GM12878 (cell line): ENCODE data around the gene ATF7. TPM values are rescaled to one million over a fixed set of nuclear protein-coding genes. Genes with fewer than 3 reads are reported as not detected.
A peak's percentile ranks its signal among the peaks of the same experiment; 100 is the strongest.

Source experiments
- ATAC-seq: fragments of 200-7000 bp; cut with Tn5 transposase; 3 replicates; pipeline ENCODE4 v1.9.1; 2020; ENCODE audit warnings: mild to moderate bottlenecking, moderate library complexity
- BruUV-seq: library from RNA; stranded (reverse); fragments of 400-500 nt; replicated peaks from 2 replicates; lab custom pipeline; 2021; lab: Mats Ljungman, UMichigan
- CTCF ChIA-PET: fragments of 300-600 bp; sonication (Branson Sonifier 250); formaldehyde crosslinking; extraction: SDS; loops from one replicate; lab custom pipeline; 2021; ENCODE audit warnings: inconsistent platforms; lab: Yijun Ruan, JAX
- POLR2A ChIA-PET: fragments of 350-600 bp; formaldehyde crosslinking; extraction: SDS; loops from one replicate; lab custom pipeline; 2021; ENCODE audit warnings: inconsistent platforms; lab: Charles Lee
- RAD21 ChIA-PET: fragments of 300-600 bp; sonication (Branson Sonifier 250); formaldehyde crosslinking; loops from one replicate; lab custom pipeline; 2023; ENCODE audit warnings: antibody characterized with exemption; ENCODE audit not compliant: unreplicated experiment; lab: Charles Lee
- SMC1A ChIA-PET: fragments of 300-600 bp; sonication (Branson Sonifier 250); formaldehyde crosslinking; loops from one replicate; lab custom pipeline; 2023; ENCODE audit not compliant: unreplicated experiment, uncharacterized antibody; lab: Charles Lee
- DNase-seq: peaks from one replicate; pipeline ENCODE4 v3.0.0-alpha.2; 2011; ENCODE audit warnings: low read depth, low spot score
- FAIRE-seq: peaks from 3 replicates; lab custom pipeline; 2011; peaks lifted over from hg19 to GRCh38; lab: Jason Lieb, UNC
- H2AFZ ChIP-seq: 2 replicates; pipeline ENCODE4 v1.6.0; 2011; ENCODE audit warnings: low read depth, low read length, control low read depth; ENCODE audit not compliant: control insufficient read depth
- H3K27ac ChIP-seq: 2 replicates; pipeline ENCODE4 v1.5.1; 2011; ENCODE audit warnings: control low read depth; ENCODE audit not compliant: control insufficient read depth, insufficient read depth
- H3K27me3 ChIP-seq, 2 experiments: replicated peaks in 1 of 2; 2 replicates each; pipeline versions ENCODE4 v1.6.0 to v1.6.1; 2011; ENCODE audit warnings: low read length in 1 of 2; ENCODE audit not compliant: control insufficient read depth in 2 of 2, insufficient read depth in 2 of 2
- H3K36me3 ChIP-seq, 2 experiments: 2 replicates each; pipeline ENCODE4 v1.5.1; 2011; ENCODE audit warnings: low read length in 1 of 2; ENCODE audit not compliant: control insufficient read depth in 2 of 2, insufficient read depth in 2 of 2
- H3K4me1 ChIP-seq: 2 replicates; pipeline ENCODE4 v1.6.1; 2011; ENCODE audit warnings: mild to moderate bottlenecking, low read length, moderate library complexity, mixed read lengths; ENCODE audit not compliant: control insufficient read depth, insufficient read depth
- H3K4me2 ChIP-seq: 2 replicates; pipeline ENCODE4 v1.6.0; 2011; ENCODE audit warnings: control low read depth; ENCODE audit not compliant: control insufficient read depth, insufficient read depth
- H3K4me3 ChIP-seq: fragments of 200-600 bp; sonication (generic); 2 replicates; pipeline ENCODE4 v1.5.1; 2016
- H3K79me2 ChIP-seq: 2 replicates; pipeline ENCODE4 v1.6.0; 2011; ENCODE audit warnings: low read length; ENCODE audit not compliant: control insufficient read depth, insufficient read depth
- H3K9ac ChIP-seq: 2 replicates; pipeline ENCODE4 v1.8.0; 2011; ENCODE audit warnings: low read length, control low read depth, mixed read lengths; ENCODE audit not compliant: control insufficient read depth, insufficient read depth
- H3K9me3 ChIP-seq: replicated peaks from 3 replicates; pipeline ENCODE4 v1.5.1; 2011; ENCODE audit warnings: mild to moderate bottlenecking, low read length; ENCODE audit not compliant: control insufficient read depth, insufficient read depth
- H4K20me1 ChIP-seq: 2 replicates; pipeline ENCODE4 v1.6.0; 2011; ENCODE audit not compliant: control insufficient read depth, insufficient read depth
- BRCA1 ChIP-seq: IDR thresholded peaks from 2 replicates; pipeline ENCODE4 v1.6.1; 2011; ENCODE audit warnings: low read depth, low read length, improper control_type of control experiment
- CHD1 ChIP-seq: IDR thresholded peaks from 2 replicates; pipeline ENCODE4 v1.6.1; 2012; ENCODE audit warnings: low read depth, low read length, improper control_type of control experiment
- DPF2 ChIP-seq: fragments of 450-650 bp; IDR thresholded peaks from 2 replicates; pipeline ENCODE4 v1.6.1; 2017; ENCODE audit warnings: mild to moderate bottlenecking
- EGR1 ChIP-seq, 2 experiments: IDR thresholded peaks; 1 replicate in 1 of 2; 2 replicates in 1 of 2; pipeline ENCODE4 v1.6.1; 2011 to 2012; ENCODE audit warnings: low read depth in 2 of 2, low read length in 2 of 2, borderline replicate concordance in 1 of 2, mild to moderate bottlenecking in 1 of 2, moderate library complexity in 1 of 2
- EZH2 ChIP-seq: IDR thresholded peaks from 2 replicates; pipeline ENCODE4 v1.6.1; 2012; ENCODE audit warnings: low read depth, mild to moderate bottlenecking, control low read depth, inconsistent platforms, low read length, borderline replicate concordance; ENCODE audit not compliant: control insufficient read depth
- FOXM1 ChIP-seq: IDR thresholded peaks from 2 replicates; pipeline ENCODE4 v1.6.1; 2012; ENCODE audit warnings: low read depth, mild to moderate bottlenecking, inconsistent platforms, low read length, moderate library complexity
- SRF ChIP-seq, 2 experiments: IDR thresholded peaks; 2 replicates each; pipeline ENCODE4 v1.6.1; 2011; ENCODE audit warnings: low read depth in 2 of 2, low read length in 2 of 2, mild to moderate bottlenecking in 1 of 2, moderate library complexity in 1 of 2
- STAT1 ChIP-seq: fragments of 450-650 bp; conservative IDR thresholded peaks from 2 replicates; pipeline ENCODE4 v1.6.1; 2014; ENCODE audit warnings: antibody characterized with exemption, mild to moderate bottlenecking
- TCF7 ChIP-seq: IDR thresholded peaks from 2 replicates; pipeline ENCODE4 v1.6.1; 2014; ENCODE audit warnings: antibody characterized with exemption, borderline replicate concordance
- ZNF384 ChIP-seq: IDR thresholded peaks from 2 replicates; pipeline ENCODE4 v1.6.1; 2012; ENCODE audit warnings: low read depth, mild to moderate bottlenecking, low read length, improper control_type of control experiment, borderline replicate concordance
- WGBS: methylation state at CpG from one replicate; pipeline ENCODE4 v1.1.6; 2016; ENCODE audit warnings: low lambda C conversion rate; ENCODE audit not compliant: insufficient replicate concordance, insufficient coverage; ENCODE audit errors: missing lambda C conversion rate; 5-methylcytosine and 5-hydroxymethylcytosine counted together
- in situ Hi-C: fragments of 300-500 bp; cut with MboI; formaldehyde crosslinking; loops from 9 replicates; pipeline ENCODE4 v1.14.3; 2018; ENCODE audit warnings: mixed read lengths
- intact Hi-C: fragments of 100-400 bp; cut with micrococcal nuclease; formaldehyde crosslinking; loops from one replicate; pipeline ENCODE4 v1.14.2; 2022; ENCODE audit not compliant: unreplicated experiment
- polyA plus RNA-seq, 11 experiments: library from polyadenylated mRNA; depleted of rRNA in 4 of 11; unstranded in 6 of 11; stranded (reverse) in 5 of 11; fragments of >200 nt; fragmentation: Nextera tagmentation in 4 of 11; fragmentation: Illumina TruSeq in 1 of 11; extraction: Ambion mirVana in 4 of 11; extraction: Trizol in 1 of 11; gene quantifications; 1 replicate in 1 of 11; 2 replicates in 10 of 11; pipeline versions ENCODE4 v1.2.1 to v1.2.3, GENCODE V29; 2011 to 2016; ENCODE audit warnings: inconsistent platforms in 2 of 11, missing spikeins in 2 of 11, low read depth in 1 of 11
- total RNA-seq, 4 experiments: library from RNA; depleted of rRNA in 3 of 4; stranded (reverse); fragments of >200 nt in 3 of 4; fragmentation: Illumina TruSeq in 1 of 4; extraction: Trizol in 1 of 4; gene quantifications; 2 replicates each; pipeline versions ENCODE4 v1.2.1 to v1.2.3, GENCODE V29; 2013 to 2021
- TF ChIP-seq, protein P1 (sequence below): fragments of 450-650 bp; IDR thresholded peaks from 2 replicates; pipeline ENCODE4 v1.6.1; 2017; ENCODE audit warnings: mild to moderate bottlenecking, moderate library complexity
- TF ChIP-seq, protein P2 (sequence below): IDR thresholded peaks from 2 replicates; pipeline ENCODE4 v1.6.1; 2012; ENCODE audit warnings: mild to moderate bottlenecking, low read depth, low read length
- TF ChIP-seq, protein P3 (sequence below): IDR thresholded peaks from 2 replicates; pipeline ENCODE4 v1.6.1; 2011; ENCODE audit warnings: borderline replicate concordance, low read depth, mild to moderate bottlenecking, moderate library complexity, low read length; ENCODE audit not compliant: insufficient read depth, poor library complexity, severe bottlenecking

ATF7 gene
- total and polyA plus RNA-seq, 10 of the 15 experiments (the other 5 are each of a cell fraction or from before 2014, with no cell fraction given) = 9.1 to 30.7 (median 21.8) TPM

DNA sequence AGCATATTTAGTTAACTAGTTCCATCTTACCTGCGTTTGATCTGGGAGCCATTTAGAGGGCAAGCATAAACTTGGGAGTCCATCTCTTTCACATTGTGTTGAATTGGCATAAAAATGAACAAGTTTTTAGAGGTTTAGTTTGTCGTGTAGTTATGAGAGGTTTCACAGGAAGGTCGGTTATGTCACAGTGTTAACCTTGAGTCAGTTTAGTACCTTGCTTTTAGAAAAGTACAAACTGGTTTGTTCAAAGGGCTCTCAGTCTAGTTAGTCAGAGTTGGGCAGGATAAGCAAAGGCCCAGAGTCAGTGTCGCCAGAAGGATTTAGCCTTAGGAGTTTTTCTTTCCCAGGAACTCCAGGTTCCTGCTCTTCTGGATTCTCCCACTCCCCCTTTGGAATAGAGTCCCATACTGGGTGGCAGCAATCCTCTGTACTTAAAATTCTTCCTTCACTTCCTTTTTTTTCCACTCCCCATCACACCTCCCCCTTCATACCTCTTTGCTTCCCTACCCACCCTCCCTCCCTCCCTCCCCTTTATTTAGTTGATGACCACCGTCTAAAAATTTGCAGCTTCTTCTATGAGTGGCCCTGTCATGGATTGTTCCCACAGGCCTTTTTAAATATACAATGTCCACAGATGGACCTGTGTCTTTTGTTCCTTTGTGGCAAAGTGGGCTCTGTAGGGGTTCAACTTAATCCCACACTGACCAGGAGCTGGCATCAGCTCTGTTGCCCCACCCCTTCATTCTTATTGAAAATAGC, 162.2 kb downstream of the ATF7 start:
- 0 out of 3 replicates have a peak, but pooled peaks have one; percentile 7 for ATAC-seq
- Histone ChIP-seq H3K27me3 (no peaks in the 10 kb centered on the region), H3K4me2 (no peak overlapping the region), H4K20me1 (peaks cover 17% of the 10 kb centered on the region), H2AFZ (no peak overlapping the region), H3K4me1 (peaks cover 4% of the 10 kb centered on the region), H3K4me3 (no peak overlapping the region), H3K79me2 (peaks cover 35% of the 10 kb centered on the region), H3K36me3 (peaks cover 39 to 80% of the 10 kb centered on the region in 2 experiments), H3K27ac (no peak overlapping the region), H3K9ac (no peak overlapping the region), H3K9me3 (no peaks in the 10 kb centered on the region)
- RAD21 ChIA-PET = no interaction called here
- CTCF ChIA-PET = interaction anchor here (2.3 kb wide), 1 partner anchor 13 kb away, joined by 8 read pairs; no protein-coding TSS in a partner anchor
- TF ChIP-seq ZNF384 (no peak), EGR1 (IDR thresholded peaks at IDR 0.05; ENCODE audit: borderline replicate concordance in 1 of 2, low read depth in 2 of 2, low read length in 2 of 2) (no peak), EZH2 (no peak), DPF2 (no peak), STAT1 (no peak), SRF (IDR thresholded peaks at IDR 0.05; ENCODE audit: low read depth in 2 of 2, low read length in 2 of 2) (no peak), FOXM1 (no peak), TCF7 (no peak), BRCA1 (no peak), CHD1 (no peak)
- TF ChIP-seq, protein P1, sequence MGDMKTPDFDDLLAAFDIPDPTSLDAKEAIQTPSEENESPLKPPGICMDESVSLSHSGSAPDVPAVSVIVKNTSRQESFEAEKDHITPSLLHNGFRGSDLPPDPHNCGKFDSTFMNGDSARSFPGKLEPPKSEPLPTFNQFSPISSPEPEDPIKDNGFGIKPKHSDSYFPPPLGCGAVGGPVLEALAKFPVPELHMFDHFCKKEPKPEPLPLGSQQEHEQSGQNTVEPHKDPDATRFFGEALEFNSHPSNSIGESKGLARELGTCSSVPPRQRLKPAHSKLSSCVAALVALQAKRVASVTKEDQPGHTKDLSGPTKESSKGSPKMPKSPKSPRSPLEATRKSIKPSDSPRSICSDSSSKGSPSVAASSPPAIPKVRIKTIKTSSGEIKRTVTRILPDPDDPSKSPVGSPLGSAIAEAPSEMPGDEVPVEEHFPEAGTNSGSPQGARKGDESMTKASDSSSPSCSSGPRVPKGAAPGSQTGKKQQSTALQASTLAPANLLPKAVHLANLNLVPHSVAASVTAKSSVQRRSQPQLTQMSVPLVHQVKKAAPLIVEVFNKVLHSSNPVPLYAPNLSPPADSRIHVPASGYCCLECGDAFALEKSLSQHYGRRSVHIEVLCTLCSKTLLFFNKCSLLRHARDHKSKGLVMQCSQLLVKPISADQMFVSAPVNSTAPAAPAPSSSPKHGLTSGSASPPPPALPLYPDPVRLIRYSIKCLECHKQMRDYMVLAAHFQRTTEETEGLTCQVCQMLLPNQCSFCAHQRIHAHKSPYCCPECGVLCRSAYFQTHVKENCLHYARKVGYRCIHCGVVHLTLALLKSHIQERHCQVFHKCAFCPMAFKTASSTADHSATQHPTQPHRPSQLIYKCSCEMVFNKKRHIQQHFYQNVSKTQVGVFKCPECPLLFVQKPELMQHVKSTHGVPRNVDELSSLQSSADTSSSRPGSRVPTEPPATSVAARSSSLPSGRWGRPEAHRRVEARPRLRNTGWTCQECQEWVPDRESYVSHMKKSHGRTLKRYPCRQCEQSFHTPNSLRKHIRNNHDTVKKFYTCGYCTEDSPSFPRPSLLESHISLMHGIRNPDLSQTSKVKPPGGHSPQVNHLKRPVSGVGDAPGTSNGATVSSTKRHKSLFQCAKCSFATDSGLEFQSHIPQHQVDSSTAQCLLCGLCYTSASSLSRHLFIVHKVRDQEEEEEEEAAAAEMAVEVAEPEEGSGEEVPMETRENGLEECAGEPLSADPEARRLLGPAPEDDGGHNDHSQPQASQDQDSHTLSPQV = no peak
- TF ChIP-seq, protein P2, sequence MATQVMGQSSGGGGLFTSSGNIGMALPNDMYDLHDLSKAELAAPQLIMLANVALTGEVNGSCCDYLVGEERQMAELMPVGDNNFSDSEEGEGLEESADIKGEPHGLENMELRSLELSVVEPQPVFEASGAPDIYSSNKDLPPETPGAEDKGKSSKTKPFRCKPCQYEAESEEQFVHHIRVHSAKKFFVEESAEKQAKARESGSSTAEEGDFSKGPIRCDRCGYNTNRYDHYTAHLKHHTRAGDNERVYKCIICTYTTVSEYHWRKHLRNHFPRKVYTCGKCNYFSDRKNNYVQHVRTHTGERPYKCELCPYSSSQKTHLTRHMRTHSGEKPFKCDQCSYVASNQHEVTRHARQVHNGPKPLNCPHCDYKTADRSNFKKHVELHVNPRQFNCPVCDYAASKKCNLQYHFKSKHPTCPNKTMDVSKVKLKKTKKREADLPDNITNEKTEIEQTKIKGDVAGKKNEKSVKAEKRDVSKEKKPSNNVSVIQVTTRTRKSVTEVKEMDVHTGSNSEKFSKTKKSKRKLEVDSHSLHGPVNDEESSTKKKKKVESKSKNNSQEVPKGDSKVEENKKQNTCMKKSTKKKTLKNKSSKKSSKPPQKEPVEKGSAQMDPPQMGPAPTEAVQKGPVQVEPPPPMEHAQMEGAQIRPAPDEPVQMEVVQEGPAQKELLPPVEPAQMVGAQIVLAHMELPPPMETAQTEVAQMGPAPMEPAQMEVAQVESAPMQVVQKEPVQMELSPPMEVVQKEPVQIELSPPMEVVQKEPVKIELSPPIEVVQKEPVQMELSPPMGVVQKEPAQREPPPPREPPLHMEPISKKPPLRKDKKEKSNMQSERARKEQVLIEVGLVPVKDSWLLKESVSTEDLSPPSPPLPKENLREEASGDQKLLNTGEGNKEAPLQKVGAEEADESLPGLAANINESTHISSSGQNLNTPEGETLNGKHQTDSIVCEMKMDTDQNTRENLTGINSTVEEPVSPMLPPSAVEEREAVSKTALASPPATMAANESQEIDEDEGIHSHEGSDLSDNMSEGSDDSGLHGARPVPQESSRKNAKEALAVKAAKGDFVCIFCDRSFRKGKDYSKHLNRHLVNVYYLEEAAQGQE = no peak
- TF ChIP-seq, protein P3, sequence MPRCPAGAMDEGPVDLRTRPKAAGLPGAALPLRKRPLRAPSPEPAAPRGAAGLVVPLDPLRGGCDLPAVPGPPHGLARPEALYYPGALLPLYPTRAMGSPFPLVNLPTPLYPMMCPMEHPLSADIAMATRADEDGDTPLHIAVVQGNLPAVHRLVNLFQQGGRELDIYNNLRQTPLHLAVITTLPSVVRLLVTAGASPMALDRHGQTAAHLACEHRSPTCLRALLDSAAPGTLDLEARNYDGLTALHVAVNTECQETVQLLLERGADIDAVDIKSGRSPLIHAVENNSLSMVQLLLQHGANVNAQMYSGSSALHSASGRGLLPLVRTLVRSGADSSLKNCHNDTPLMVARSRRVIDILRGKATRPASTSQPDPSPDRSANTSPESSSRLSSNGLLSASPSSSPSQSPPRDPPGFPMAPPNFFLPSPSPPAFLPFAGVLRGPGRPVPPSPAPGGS = no peak
- BruUV-seq = no TSS peak
- WGBS = 20% methylated on average over 5 of the region's 5 CpGs
- FAIRE-seq = no peak
- intact Hi-C loops = no loop called here
- no peak for DNase-seq
- SMC1A ChIA-PET = interaction anchor here (1.4 kb wide), 1 partner anchor 15 kb away, joined by 3 read pairs; no protein-coding TSS in a partner anchor
- POLR2A ChIA-PET = interaction anchor here (0.6 kb wide), 4 partner anchors 12 to 18 kb away, joined by 3 read pairs; no protein-coding TSS in a partner anchor
- in situ Hi-C loops = no loop called here
